Mucosa of stomach (tissue), 1 donor: ENCODE measurements around the gene ASIC1.

ENCODE experiments used
- H3K27me3 ChIP-seq: one replicate; pipeline ENCODE4 v1.7.0; 2013; ENCODE audit warnings: mild to moderate bottlenecking, low read length; ENCODE audit not compliant: control insufficient read depth, insufficient read depth
- H3K36me3 ChIP-seq: one replicate; pipeline ENCODE4 v1.7.0; 2013; ENCODE audit warnings: low read length; ENCODE audit not compliant: control insufficient read depth, insufficient read depth
- H3K4me1 ChIP-seq: one replicate; pipeline ENCODE4 v1.7.0; 2013; ENCODE audit warnings: mild to moderate bottlenecking, low read length; ENCODE audit not compliant: control insufficient read depth, insufficient read depth
- H3K4me3 ChIP-seq: one replicate; pipeline ENCODE4 v1.7.0; 2013; ENCODE audit warnings: low read length
- H3K9ac ChIP-seq: one replicate; pipeline ENCODE4 v1.7.0; 2013; ENCODE audit warnings: mild to moderate bottlenecking, low read length, moderate library complexity
- H3K9me3 ChIP-seq: one replicate; pipeline ENCODE4 v1.7.0; 2013; ENCODE audit warnings: mild to moderate bottlenecking, low read length, moderate library complexity; ENCODE audit not compliant: control insufficient read depth
- donor health status: Pancreatic carcinoma.

Gene ASIC1

DNA sequence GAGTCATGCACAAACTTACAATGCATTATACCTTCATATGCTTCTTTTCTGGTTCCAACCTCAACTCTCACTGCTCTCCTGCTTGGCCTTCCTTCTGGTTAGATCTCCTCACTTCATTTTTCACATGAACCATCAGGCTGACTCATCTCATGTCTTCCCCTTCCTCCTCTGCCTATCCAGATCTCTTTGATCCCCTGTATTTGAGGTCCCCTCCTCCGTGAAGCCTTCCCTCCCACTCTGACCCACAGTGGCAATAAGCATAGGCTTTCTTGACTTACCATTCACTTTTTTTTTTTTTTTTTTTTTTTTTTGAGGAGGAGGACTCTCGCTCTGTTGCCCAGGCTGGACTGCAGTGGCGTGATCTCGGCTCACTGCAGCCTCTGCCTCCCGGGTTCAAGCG is 14.7 kb upstream of the ASIC1 start:
- Histone ChIP-seq H3K27me3 (no peaks in the 10 kb centered on the region), H3K9me3 (no peaks in the 10 kb centered on the region), H3K4me1 (peaks cover 9% of the 10 kb centered on the region), H3K36me3 (no peaks in the 10 kb centered on the region), H3K4me3 (no peak overlapping the region), H3K9ac (no peak overlapping the region)

GRCh38 chr12:50043308-50043707 is 14.1 kb upstream of the ASIC1 start:
- Histone ChIP-seq H3K4me3 (no peak overlapping the region), H3K9me3 (no peaks in the 10 kb centered on the region), H3K27me3 (no peaks in the 10 kb centered on the region), H3K36me3 (no peaks in the 10 kb centered on the region), H3K9ac (no peak overlapping the region), H3K4me1 (peaks cover 9% of the 10 kb centered on the region)

DNA sequence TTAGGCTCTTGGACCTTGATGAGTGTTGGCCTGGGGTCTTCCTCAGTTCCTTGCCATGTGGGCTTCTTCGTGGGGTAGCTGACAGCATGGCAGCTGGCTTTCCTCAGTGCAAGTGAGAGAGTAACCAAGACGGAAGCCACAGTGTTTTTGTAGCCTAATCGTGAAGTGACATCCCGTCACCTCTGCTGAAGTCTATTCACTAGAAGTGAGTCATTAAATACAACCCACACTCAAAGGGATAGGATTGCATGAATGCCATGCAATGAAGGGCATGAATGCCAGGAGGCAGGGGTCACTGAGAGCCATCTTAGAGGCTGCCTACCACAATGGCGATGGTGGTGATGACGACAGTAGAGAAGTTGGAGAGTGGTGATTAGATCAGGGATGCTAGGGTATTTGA is 13.5 kb upstream of the ASIC1 start:
- H3K27me3 ChIP-seq = no peaks in the 10 kb centered on the region
- no peaks in the 10 kb centered on the region for H3K9me3 ChIP-seq
- H3K9ac ChIP-seq = no peak overlapping the region
- H3K4me3 ChIP-seq = no peak overlapping the region
- peaks cover 9% of the 10 kb centered on the region for H3K4me1 ChIP-seq
- H3K36me3 ChIP-seq = no peaks in the 10 kb centered on the region

GRCh38 chr12:50047693-50048250 is 9.6 kb upstream of the ASIC1 start:
- no peak overlapping the region for H3K9ac ChIP-seq
- no peak overlapping the region for H3K4me3 ChIP-seq
- H3K27me3 ChIP-seq = peaks cover 12% of the 10 kb centered on the region

GRCh38 chr12:50049254-50050118 is 7.9 kb upstream of the ASIC1 start:
- H3K9me3 ChIP-seq = no peaks in the 10 kb centered on the region
- no peak overlapping the region for H3K9ac ChIP-seq
- H3K4me1 ChIP-seq = peaks cover 27% of the 10 kb centered on the region
- H3K36me3 ChIP-seq = no peaks in the 10 kb centered on the region
- no peak overlapping the region for H3K4me3 ChIP-seq
- peaks cover 12% of the 10 kb centered on the region for H3K27me3 ChIP-seq

More at GRCh38 chr12:50047693-50048250, 9.6 kb upstream of the ASIC1 start:
- no peaks in the 10 kb centered on the region for H3K36me3 ChIP-seq
- no peaks in the 10 kb centered on the region for H3K9me3 ChIP-seq
- H3K4me1 ChIP-seq = peaks cover 27% of the 10 kb centered on the region

DNA sequence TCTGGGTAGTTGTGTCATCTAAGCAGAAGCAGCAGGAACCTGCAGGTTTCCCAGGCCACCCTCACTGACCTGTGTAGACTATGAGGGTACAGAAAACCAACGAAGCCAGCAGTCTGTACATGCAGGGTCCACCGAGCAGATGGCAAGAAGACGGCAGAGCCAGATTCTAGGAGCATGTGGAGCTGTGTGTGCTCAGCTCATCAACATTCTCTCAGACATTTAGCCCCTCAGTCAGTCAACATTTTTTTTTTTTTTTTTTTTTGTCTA is 7.3 kb upstream of the ASIC1 start:
- peaks cover 12% of the 10 kb centered on the region for H3K27me3 ChIP-seq
- H3K4me1 ChIP-seq = peaks cover 27% of the 10 kb centered on the region
- H3K9me3 ChIP-seq = no peaks in the 10 kb centered on the region
- H3K4me3 ChIP-seq = no peak overlapping the region
- H3K9ac ChIP-seq = no peak overlapping the region
- no peaks in the 10 kb centered on the region for H3K36me3 ChIP-seq

- H3K9ac ChIP-seq = no peak overlapping the region
- H3K4me1 ChIP-seq = peaks cover 28% of the 10 kb centered on the region
- peaks cover 12% of the 10 kb centered on the region for H3K27me3 ChIP-seq
- no peak overlapping the region for H3K4me3 ChIP-seq
- H3K36me3 ChIP-seq = no peaks in the 10 kb centered on the region
- H3K9me3 ChIP-seq = no peaks in the 10 kb centered on the region
Observed at GRCh38 chr12:50050410-50051098, 6.8 kb upstream of the ASIC1 start.

DNA sequence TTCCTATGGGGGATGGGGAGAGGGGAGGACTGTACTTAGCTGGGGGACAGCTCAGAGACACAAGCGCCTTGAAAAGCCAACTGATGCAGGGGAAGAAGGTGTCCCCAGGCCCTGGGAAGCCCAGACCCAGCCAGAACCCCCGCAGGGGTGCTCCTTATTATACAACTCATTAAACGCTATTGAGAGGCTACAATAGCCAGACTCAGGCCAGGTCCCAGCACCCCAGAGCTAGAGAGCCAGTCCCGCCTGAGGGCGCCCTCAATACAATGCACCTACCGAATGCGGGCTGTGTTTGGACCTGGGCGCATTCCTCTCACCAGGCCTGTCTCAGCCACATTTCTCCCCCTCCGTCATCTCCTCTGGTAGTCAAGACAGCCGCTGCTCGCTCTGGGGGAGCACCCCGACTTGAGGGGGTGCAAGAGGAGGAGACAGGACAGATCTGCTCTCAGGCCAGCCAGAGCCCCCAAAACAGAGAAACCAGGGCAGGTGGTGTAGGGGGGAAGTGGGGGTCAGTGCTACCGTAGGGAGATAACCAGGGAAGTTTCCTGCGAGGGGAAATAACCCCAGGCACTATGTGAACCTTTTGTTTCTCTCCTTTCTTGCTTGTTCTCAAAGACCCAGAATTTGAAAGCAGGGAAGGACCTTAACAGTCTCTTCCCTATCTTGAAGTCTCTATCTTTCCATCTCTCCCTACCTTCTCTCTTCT is 6.1 kb upstream of the ASIC1 start:
- Histone ChIP-seq H3K36me3 (no peaks in the 10 kb centered on the region), H3K27me3 (peaks cover 16% of the 10 kb centered on the region), H3K9ac (no peak overlapping the region), H3K9me3 (no peaks in the 10 kb centered on the region), H3K4me1 (peaks cover 35% of the 10 kb centered on the region), H3K4me3 (no peak overlapping the region)

- H3K9me3 ChIP-seq = no peaks in the 10 kb centered on the region
- no peak overlapping the region for H3K9ac ChIP-seq
- peaks cover 43% of the 10 kb centered on the region for H3K4me1 ChIP-seq
- H3K36me3 ChIP-seq = no peaks in the 10 kb centered on the region
- H3K4me3 ChIP-seq = no peak overlapping the region
- H3K27me3 ChIP-seq = peaks cover 26% of the 10 kb centered on the region
Observed at GRCh38 chr12:50052544-50052943, 4.9 kb upstream of the ASIC1 start.

GRCh38 chr12:50052964-50053363 is 4.4 kb upstream of the ASIC1 start:
- H3K36me3 ChIP-seq = no peaks in the 10 kb centered on the region
- peaks cover 43% of the 10 kb centered on the region for H3K4me1 ChIP-seq
- no peak overlapping the region for H3K4me3 ChIP-seq
- no peak overlapping the region for H3K9ac ChIP-seq
- no peaks in the 10 kb centered on the region for H3K9me3 ChIP-seq
- H3K27me3 ChIP-seq = peaks cover 26% of the 10 kb centered on the region

- no peaks in the 10 kb centered on the region for H3K36me3 ChIP-seq
- no peak overlapping the region for H3K4me3 ChIP-seq
- no peaks in the 10 kb centered on the region for H3K9me3 ChIP-seq
- peaks cover 32% of the 10 kb centered on the region for H3K27me3 ChIP-seq
- H3K9ac ChIP-seq = no peak overlapping the region
- H3K4me1 ChIP-seq = peaks cover 43% of the 10 kb centered on the region
Observed at GRCh38 chr12:50053583-50053982, 3.8 kb upstream of the ASIC1 start.
